ENCODE measurements around the gene PPP2R3C.
"Not testable (repeated sequence)": the region's sequence is repeated elsewhere in the genome, so short reads cannot be mapped to it uniquely, and the experiment has no call there.

The PPP2R3C gene

DNA sequence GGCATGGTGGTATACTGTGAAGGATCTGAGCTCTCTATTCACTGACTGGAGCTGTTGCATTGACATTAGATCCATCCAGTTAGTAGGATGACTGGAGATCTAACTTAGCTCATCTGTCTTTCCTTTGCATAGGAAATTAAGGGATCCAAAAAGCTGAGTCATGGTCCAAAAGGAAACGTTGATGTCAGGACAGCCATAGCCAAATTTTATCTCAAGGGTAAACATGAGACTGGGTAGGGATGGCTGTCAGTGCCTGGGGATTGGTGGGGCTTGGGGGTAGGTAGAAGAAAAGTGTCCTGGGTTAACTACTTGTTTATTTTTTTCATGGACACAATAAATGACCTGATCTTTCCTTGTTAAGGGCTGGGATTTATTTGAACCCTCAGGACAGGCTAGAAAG, 71.1 kb downstream of the PPP2R3C start:
- no peak for DNase-seq

DNA sequence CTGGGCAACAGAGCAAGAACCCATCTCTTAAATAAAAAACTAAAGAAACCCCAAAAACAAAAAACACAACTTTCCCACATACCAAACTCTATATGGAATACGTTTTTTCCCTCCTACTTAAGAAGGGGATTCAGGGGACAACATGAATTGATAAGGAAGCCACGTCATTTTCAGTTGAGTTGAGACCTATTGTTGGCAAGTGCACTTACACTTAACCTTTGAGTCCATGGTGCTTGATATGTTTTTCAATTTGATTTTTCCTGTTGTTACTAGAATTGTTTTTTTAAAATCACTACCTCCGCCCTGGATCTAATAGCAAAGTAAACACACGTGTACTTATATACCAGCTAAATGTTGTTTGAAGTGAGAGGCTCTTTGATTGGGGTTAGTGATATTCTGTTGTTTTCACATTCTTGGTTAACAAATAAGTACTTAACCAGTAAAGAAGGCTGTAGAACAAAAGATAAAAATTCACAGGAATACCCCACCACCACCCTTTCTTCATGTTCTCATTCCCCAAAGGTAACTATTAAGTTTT, 73.7 kb downstream of the PPP2R3C start:
- no peak for DNase-seq

DNA sequence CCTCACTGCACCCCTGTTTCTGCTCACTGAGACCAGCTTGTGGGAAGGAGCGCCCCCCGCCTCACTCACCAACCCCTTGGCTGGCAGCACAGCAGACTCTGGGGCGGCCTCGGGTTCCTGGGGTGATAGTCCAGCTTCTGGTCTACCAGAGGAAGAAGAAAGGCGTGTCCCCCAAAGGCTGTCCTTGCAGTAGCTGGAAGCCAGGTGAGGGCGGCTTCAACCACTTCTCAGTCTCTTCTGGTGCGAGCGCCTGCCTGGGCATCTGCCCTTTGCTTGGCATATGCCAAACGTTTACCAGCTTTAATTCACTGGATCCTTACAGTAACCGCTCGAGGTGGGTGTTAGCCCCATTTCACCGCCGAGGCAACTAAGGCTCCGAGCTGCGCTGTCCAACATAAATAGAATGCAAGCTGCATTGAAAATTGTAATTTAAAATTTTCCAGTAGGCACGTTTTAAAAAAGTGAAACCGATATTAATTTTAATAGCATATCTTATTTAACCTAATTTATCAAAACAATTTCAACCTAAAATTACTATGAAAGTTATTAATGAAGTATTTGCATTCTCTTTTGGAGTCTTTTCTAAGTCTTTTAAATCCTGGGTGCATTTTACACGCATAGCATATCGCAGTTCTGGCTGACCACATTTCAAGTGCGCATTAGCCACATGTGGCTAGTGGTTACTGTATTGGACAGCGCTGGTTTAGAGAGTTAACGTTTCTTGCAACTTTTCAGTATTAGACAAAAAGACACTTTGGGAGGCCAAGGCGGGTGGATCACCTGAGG, 74.8 kb downstream of the PPP2R3C start:
- peak; percentile 34 for DNase-seq

DNA sequence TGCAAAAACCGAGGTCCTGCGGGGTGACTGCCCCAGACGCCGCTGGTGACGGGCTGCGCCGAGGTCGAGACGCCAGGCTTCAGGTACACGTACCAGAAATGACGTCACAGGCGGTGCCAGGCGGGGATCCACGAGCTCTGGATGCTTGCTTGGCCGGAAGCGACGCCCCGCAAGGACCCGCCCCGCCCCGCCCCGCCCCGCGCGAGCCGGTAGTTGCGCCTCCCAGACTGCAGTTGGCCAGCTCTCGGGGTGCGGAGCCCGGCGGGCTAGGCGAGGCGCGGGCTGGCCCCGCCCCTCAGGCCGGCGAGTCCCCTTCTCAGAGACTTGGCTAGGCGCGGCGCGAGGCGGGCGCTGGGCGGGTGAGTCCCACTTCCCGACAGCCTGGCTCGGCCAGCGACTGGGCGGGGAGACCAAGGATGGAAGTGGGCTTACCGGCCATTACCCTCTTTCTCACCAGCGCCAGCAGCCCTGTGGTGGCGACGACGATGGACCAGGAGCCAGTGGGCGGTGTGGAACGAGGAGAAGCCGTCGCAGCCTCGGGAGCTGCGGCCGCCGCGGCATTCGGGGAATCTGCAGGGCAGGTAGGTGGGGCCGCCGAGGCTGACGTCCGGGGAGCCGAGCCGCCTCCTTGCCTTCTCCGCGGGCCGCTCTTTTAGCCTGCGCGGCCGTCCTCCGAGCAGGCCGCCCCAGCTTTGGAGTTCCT, 75.6 kb downstream of the PPP2R3C start, which contains the start of gene FAM177A1:
TSS of gene FAM177A1 (plus strand) at position 225 of the 703 bp plus-strand sequence. CDS start at position 417, 192 bp downstream.
- DNase-seq: peak; percentile 100

DNA sequence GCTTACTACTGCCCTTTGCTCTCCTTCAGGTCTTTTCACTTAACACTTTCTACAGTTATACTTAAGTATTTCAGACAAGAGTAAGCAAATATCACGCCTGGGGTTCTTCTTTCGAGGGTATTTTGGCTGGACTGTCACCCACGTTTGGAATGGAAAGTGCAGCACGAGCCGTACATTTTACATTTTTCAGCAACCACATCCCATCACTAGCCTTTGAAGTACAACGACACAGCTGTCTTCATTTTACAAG, 76.1 kb downstream of the PPP2R3C start:
- no peak for DNase-seq

DNA sequence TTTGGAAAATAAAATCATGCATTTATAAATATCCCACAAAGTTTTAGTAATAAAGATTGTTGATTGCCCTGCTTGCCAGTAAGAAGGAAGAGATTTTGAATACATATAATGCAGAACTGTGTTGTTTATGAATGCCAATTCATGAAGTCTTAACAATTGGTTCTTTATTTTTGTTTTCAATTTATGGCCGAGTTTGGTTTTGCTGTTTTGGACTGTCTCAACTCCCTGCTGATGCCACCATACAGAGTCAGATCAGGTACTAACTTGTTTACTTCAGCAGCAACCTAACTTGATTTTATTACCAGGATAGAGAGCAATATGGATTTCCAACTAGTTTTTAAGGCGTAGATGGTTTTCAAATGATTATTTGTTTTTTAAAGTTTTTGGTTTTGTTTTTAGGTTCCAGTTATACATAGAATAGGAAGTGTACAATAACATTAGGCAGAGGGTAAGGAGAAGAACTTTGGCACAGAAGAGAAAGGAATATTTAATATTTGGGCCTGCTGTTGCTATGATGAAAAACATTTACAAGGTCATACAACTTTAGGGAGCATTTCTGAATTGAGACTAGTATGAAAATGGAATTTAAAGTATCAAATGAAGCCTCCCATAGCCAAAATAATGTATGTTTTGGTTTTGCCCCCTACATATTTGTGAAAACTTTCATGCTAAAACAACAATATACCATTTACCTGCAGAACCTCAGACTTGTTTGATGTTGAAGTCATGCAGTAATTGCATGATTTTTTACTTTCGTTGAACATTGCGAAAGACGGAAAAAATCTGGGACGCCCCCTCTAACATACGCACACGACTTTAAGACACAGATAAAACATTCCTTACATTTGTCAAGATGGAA, 76.6 kb downstream of the PPP2R3C start:
- no peak for DNase-seq

DNA sequence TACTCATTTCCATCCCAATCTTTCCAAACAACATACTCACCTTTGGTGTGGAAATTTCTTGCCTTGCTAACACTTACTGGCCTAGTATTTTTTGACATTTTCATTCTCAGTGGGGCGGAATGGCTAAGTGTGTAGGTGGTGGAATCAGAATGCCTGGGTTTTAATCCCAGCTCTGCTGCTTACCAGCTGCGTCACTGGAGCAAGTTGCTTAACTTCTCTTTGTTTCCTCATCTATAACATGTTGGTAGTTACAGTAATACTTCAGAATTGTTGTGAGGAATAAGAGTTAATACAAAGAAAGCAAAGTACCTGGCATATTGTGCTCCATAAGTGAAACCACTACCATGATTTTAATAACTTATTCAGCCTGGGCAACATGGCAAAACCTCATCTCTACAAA, 78.7 kb downstream of the PPP2R3C start:
- no peak for DNase-seq

DNA sequence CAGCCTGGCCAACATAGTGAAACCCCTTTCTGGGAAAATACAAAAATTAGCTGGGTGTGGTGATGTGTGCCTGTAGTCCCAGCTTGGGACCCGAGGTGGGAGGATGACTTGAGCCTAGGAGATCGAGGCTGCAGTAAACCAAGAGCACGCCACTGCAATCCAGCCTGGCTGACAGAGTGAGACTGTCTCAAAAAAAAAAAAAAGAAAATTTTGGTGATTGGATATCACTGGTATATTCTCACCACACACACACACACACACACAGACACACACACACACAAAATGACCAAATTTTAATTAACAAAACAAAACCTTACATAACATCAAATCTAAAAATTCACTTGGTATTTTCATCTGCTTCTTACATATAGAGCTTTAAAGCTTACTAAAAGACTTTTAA, 79.2 kb downstream of the PPP2R3C start:
- no peak for DNase-seq

DNA sequence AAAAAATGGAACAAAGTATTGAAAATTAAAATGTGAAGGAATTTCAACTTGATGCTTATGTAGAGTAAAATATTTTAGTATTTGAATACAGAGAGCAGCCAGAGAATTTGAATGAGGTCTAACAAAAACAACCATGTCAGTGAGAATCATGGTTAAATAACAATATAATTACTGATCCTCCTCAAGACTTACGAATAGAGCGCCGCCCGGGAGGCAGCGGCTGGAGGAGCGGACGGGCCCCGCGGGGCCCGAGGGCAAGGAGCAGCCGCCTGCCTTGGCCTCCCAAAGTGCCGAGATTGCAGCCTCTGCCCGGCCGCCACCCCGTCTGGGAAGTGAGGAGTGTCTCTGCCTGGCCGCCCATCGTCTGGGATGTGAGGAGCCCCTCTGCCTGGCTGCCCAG, 83.5 kb downstream of the PPP2R3C start:
- DNase-seq: not testable (repeated sequence)

All from CD4-positive, alpha-beta T cell treated with Interleukin-10 for 1 hour (primary cell).